K562 (cell line): ENCODE results near the gene DUSP21. TPM values are rescaled to one million over a fixed set of nuclear protein-coding genes. Genes with fewer than 3 reads are reported as not detected.

ENCODE experiments used
- CEBPB ChIP-seq: fragments of 450-650 bp; IDR thresholded peaks from 2 replicates; pipeline ENCODE4 v1.6.1; 2016; ENCODE audit warnings: missing genetic modification characterization, missing compliant biosample characterization
- CHD1 ChIP-seq: fragments of 200-600 bp; sonication (generic); IDR thresholded peaks from one replicate; pipeline ENCODE4 v1.6.1; 2012; ENCODE audit warnings: mild to moderate bottlenecking, moderate library complexity, low read length, inconsistent platforms
- EHMT2 ChIP-seq: fragments of 450-650 bp; IDR thresholded peaks from 2 replicates; pipeline ENCODE4 v1.6.1; 2018; ENCODE audit warnings: antibody characterized with exemption
- EP400 ChIP-seq: fragments of 450-650 bp; IDR thresholded peaks from 2 replicates; pipeline ENCODE4 v1.6.1; 2017; ENCODE audit warnings: antibody characterized with exemption, mild to moderate bottlenecking, moderate library complexity
- FOXK1 ChIP-seq: sonication (generic); formaldehyde crosslinking; IDR thresholded peaks from 2 replicates; pipeline ENCODE4 v1.8.0; 2022; ENCODE audit warnings: missing genetic modification reagents, mild to moderate bottlenecking, borderline replicate concordance
- GABPB1 ChIP-seq: sonication (generic); formaldehyde crosslinking; IDR thresholded peaks from 2 replicates; pipeline ENCODE4 v1.8.0; 2022; ENCODE audit warnings: mild to moderate bottlenecking, missing genetic modification reagents
- HNRNPLL ChIP-seq: fragments of 200-400 bp; formaldehyde crosslinking; IDR thresholded peaks from 2 replicates; pipeline ENCODE4 v1.6.1; 2017; ENCODE audit warnings: low read length, low read depth, mild to moderate bottlenecking; ENCODE audit not compliant: poor library complexity, severe bottlenecking
- KAT7 ChIP-seq: sonication (generic); formaldehyde crosslinking; IDR thresholded peaks from 2 replicates; pipeline ENCODE4 v1.8.0; 2022; ENCODE audit warnings: missing genetic modification reagents, mild to moderate bottlenecking, borderline replicate concordance
- LEF1 ChIP-seq: fragments of 450-650 bp; IDR thresholded peaks from 2 replicates; pipeline ENCODE4 v1.6.1; 2016; ENCODE audit warnings: mild to moderate bottlenecking
- MAZ ChIP-seq, 2 experiments: fragments of 450-650 bp in 1 of 2; sonication (generic) in 1 of 2; formaldehyde crosslinking; IDR thresholded peaks in 1 of 2; conservative IDR thresholded peaks in 1 of 2; 2 replicates each; pipeline versions ENCODE4 v1.4.0 to v1.5.0; 2020; ENCODE audit warnings: mild to moderate bottlenecking in 1 of 2, missing genetic modification reagents in 1 of 2
- PCBP1 ChIP-seq: fragments of 200-400 bp; formaldehyde crosslinking; IDR thresholded peaks from 2 replicates; pipeline ENCODE4 v1.6.1; 2018; ENCODE audit warnings: mild to moderate bottlenecking, low read depth, low read length; ENCODE audit not compliant: poor library complexity, severe bottlenecking
- SNIP1 ChIP-seq: fragments of 450-650 bp; IDR thresholded peaks from 2 replicates; pipeline ENCODE4 v1.7.1; 2017; ENCODE audit warnings: low read depth, mild to moderate bottlenecking
- SP2 ChIP-seq: IDR thresholded peaks from 2 replicates; pipeline ENCODE4 v1.6.1; 2011; ENCODE audit warnings: mild to moderate bottlenecking, low read depth, low read length, moderate library complexity; ENCODE audit not compliant: poor library complexity, severe bottlenecking; ENCODE audit errors: extremely low read depth
- SUPT5H ChIP-seq: fragments of 450-650 bp; IDR thresholded peaks from 2 replicates; pipeline ENCODE4 v1.6.1; 2016
- ZBTB1 ChIP-seq: sonication (generic); formaldehyde crosslinking; IDR thresholded peaks from 2 replicates; pipeline ENCODE4 v1.8.1; 2023; ENCODE audit warnings: missing genetic modification reagents, low read depth, mild to moderate bottlenecking, borderline replicate concordance
- ZNF253 ChIP-seq: fragments of 250-450 bp; sonication (Bioruptor Pico); conservative IDR thresholded peaks from 2 replicates; pipeline ENCODE4 v1.6.1; 2021; ENCODE audit warnings: mild to moderate bottlenecking
- ZNF324 ChIP-seq: fragments of 250-450 bp; sonication (Bioruptor Pico); IDR thresholded peaks from 2 replicates; pipeline ENCODE4 v1.4.0; 2020; ENCODE audit warnings: mild to moderate bottlenecking
- ZNF785 ChIP-seq: fragments of 250-450 bp; sonication (Bioruptor Pico); IDR thresholded peaks from 2 replicates; pipeline ENCODE4 v1.4.0; 2020; ENCODE audit warnings: mild to moderate bottlenecking
- polyA plus RNA-seq, 8 experiments: library from polyadenylated mRNA; depleted of rRNA in 4 of 8; stranded (reverse) in 5 of 8; unstranded in 3 of 8; fragments of >200 nt; fragmentation: Nextera tagmentation in 2 of 8; fragmentation: Illumina TruSeq in 1 of 8; extraction: Ambion mirVana in 2 of 8; extraction: Trizol in 1 of 8; gene quantifications; 2 replicates each; pipeline versions ENCODE4 v1.2.1 to v1.2.3, GENCODE V29; 2011 to 2014; ENCODE audit warnings: inconsistent platforms in 1 of 8, missing spikeins in 1 of 8
- total RNA-seq, 7 experiments: library from RNA; depleted of rRNA in 6 of 7; stranded (reverse); fragments of >200 nt in 6 of 7; fragmentation: Illumina TruSeq in 2 of 7; extraction: Trizol in 2 of 7; gene quantifications; 2 replicates each; pipeline versions ENCODE4 v1.2.1 to v1.2.3, GENCODE V29; 2011 to 2021; ENCODE audit warnings: low replicate concordance in 1 of 7
- TF ChIP-seq, protein P1 (sequence below): IDR thresholded peaks from 3 replicates; pipeline ENCODE4 v1.6.1; 2011; ENCODE audit warnings: borderline replicate concordance, mild to moderate bottlenecking, moderate library complexity; ENCODE audit not compliant: insufficient read length; ENCODE audit errors: extremely low read depth
- TF ChIP-seq, protein P2 (sequence below): fragments of 250-450 bp; sonication (Bioruptor Pico); IDR thresholded peaks from 2 replicates; pipeline ENCODE4 v1.6.1; 2021; ENCODE audit warnings: mild to moderate bottlenecking
- TF ChIP-seq, protein P3 (sequence below): fragments of 250-450 bp; sonication (Bioruptor Pico); IDR thresholded peaks from 2 replicates; pipeline ENCODE4 v1.4.0; 2020; ENCODE audit warnings: mild to moderate bottlenecking, moderate library complexity
- TF ChIP-seq, protein P4 (sequence below): sonication (generic); formaldehyde crosslinking; IDR thresholded peaks from 2 replicates; pipeline ENCODE4 v1.8.0; 2022; ENCODE audit warnings: missing genetic modification reagents, mild to moderate bottlenecking, moderate library complexity, borderline replicate concordance

The DUSP21 gene
- total and polyA plus RNA-seq, 9 of the 15 experiments (the other 6 are each of a cell fraction or from before 2014, with no cell fraction given) = 0.14 to 2.5 (median 1.3) TPM

DNA sequence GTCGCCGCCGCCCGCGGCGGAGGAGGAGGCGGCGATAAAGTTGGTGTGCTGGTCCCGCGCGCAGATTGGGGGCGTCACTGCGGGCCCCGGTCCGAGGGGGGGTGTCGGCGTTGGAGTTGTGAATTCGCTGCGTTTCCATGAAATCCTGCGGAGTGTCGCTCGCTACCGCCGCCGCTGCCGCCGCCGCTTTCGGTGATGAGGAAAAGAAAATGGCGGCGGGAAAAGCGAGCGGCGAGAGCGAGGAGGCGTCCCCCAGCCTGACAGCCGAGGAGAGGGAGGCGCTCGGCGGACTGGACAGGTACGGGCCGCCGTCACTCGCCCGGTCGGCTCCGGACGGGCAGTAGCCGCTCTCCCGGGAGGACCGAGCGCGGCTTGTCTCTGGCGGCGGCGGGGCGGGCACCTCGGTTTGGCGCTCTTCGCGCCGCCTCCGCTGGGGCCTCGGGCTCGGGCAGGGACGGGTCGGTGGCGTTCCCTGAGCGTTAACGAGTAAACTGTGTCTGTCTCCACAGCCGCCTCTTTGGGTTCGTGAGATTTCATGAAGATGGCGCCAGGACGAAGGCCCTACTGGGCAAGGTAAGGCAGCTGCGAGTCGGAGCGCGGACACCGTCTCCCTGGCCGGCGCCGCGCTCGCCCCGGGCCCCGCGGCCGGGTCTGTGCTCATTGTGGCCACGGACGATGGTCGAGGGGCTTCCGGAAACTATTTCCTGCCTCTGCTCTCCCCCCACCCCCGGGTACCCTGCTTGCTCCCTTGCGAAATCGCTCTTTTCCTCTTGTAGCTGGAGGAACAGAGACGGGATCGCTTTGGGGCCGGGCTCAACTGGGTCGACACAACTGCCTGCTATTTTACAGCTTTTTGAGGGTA is 29.8 kb downstream of the DUSP21 start (continued):
- TF ChIP-seq, protein P1, sequence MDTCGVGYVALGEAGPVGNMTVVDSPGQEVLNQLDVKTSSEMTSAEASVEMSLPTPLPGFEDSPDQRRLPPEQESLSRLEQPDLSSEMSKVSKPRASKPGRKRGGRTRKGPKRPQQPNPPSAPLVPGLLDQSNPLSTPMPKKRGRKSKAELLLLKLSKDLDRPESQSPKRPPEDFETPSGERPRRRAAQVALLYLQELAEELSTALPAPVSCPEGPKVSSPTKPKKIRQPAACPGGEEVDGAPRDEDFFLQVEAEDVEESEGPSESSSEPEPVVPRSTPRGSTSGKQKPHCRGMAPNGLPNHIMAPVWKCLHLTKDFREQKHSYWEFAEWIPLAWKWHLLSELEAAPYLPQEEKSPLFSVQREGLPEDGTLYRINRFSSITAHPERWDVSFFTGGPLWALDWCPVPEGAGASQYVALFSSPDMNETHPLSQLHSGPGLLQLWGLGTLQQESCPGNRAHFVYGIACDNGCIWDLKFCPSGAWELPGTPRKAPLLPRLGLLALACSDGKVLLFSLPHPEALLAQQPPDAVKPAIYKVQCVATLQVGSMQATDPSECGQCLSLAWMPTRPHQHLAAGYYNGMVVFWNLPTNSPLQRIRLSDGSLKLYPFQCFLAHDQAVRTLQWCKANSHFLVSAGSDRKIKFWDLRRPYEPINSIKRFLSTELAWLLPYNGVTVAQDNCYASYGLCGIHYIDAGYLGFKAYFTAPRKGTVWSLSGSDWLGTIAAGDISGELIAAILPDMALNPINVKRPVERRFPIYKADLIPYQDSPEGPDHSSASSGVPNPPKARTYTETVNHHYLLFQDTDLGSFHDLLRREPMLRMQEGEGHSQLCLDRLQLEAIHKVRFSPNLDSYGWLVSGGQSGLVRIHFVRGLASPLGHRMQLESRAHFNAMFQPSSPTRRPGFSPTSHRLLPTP = no peak
- TF ChIP-seq, protein P2, sequence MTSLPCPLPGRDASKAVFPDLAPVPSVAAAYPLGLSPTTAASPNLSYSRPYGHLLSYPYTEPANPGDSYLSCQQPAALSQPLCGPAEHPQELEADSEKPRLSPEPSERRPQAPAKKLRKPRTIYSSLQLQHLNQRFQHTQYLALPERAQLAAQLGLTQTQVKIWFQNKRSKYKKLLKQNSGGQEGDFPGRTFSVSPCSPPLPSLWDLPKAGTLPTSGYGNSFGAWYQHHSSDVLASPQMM (CRISPR knock-in tag) = no peak
- peak; percentile 54; the same call in 1 of the 2 replicates for TF ChIP-seq GABPB1 (CRISPR knock-in tag)
- TF ChIP-seq CEBPB = peak; percentile 71
- TF ChIP-seq FOXK1 (CRISPR knock-in tag) = 0 out of 2 replicates have a peak, but pooled peaks have one; percentile 22
- TF ChIP-seq CHD1 = peak; percentile 10
- peak; percentile 52 for TF ChIP-seq HNRNPLL
- no peak for TF ChIP-seq LEF1
- no peak; the same call in 1 of the 2 replicates for TF ChIP-seq EP400
- peak; percentile 48 for TF ChIP-seq PCBP1
- TF ChIP-seq MAZ (CRISPR knock-in tag; conservative IDR thresholded peaks at IDR 0.05 in 1 of 2, IDR thresholded peaks at IDR 0.05 in 1 of 2) = 0 out of 4 replicates have a peak, but pooled peaks of 1 of the 2 experiments have one; percentile 14
- no peak for TF ChIP-seq EHMT2
- TF ChIP-seq ZNF253 (CRISPR knock-in tag) = no peak
- TF ChIP-seq, protein P3, sequence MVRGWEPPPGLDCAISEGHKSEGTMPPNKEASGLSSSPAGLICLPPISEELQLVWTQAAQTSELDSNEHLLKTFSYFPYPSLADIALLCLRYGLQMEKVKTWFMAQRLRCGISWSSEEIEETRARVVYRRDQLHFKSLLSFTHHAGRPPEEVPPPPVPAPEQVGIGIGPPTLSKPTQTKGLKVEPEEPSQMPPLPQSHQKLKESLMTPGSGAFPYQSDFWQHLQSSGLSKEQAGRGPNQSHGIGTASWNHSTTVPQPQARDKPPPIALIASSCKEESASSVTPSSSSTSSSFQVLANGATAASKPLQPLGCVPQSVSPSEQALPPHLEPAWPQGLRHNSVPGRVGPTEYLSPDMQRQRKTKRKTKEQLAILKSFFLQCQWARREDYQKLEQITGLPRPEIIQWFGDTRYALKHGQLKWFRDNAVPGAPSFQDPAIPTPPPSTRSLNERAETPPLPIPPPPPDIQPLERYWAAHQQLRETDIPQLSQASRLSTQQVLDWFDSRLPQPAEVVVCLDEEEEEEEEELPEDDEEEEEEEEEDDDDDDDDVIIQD (CRISPR knock-in tag) = no peak
- no peak for TF ChIP-seq SNIP1
- TF ChIP-seq SP2 = no peak
- TF ChIP-seq KAT7 (CRISPR knock-in tag) = 0 out of 2 replicates have a peak, but pooled peaks have one; percentile 58
- no peak for TF ChIP-seq ZBTB1 (CRISPR knock-in tag)
- no peak for TF ChIP-seq SUPT5H
- no peak for TF ChIP-seq ZNF785 (CRISPR knock-in tag)
- TF ChIP-seq, protein P4, sequence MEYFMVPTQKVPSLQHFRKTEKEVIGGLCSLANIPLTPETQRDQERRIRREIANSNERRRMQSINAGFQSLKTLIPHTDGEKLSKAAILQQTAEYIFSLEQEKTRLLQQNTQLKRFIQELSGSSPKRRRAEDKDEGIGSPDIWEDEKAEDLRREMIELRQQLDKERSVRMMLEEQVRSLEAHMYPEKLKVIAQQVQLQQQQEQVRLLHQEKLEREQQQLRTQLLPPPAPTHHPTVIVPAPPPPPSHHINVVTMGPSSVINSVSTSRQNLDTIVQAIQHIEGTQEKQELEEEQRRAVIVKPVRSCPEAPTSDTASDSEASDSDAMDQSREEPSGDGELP (CRISPR knock-in tag) = peak; percentile 49; the same call in 1 of the 2 replicates
- TF ChIP-seq ZNF324 (CRISPR knock-in tag) = no peak
